Activated CD4-positive, alpha-beta T cell treated with anti-CD3 and anti-CD28 coated beads, Interleukin-2, amount 50 U/mL, for 1 hour (primary cell): ENCODE measurements around the gene TRIM49.
"Not testable (repeated sequence)": the region's sequence is repeated elsewhere in the genome, so short reads cannot be mapped to it uniquely, and the experiment has no call there.

ENCODE experiments used
- DNase-seq: peaks from one replicate; pipeline ENCODE4 v3.0.0-alpha.2; 2020

Gene TRIM49, protein sequence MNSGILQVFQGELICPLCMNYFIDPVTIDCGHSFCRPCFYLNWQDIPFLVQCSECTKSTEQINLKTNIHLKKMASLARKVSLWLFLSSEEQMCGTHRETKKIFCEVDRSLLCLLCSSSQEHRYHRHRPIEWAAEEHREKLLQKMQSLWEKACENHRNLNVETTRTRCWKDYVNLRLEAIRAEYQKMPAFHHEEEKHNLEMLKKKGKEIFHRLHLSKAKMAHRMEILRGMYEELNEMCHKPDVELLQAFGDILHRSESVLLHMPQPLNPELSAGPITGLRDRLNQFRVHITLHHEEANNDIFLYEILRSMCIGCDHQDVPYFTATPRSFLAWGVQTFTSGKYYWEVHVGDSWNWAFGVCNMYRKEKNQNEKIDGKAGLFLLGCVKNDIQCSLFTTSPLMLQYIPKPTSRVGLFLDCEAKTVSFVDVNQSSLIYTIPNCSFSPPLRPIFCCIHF

DNA sequence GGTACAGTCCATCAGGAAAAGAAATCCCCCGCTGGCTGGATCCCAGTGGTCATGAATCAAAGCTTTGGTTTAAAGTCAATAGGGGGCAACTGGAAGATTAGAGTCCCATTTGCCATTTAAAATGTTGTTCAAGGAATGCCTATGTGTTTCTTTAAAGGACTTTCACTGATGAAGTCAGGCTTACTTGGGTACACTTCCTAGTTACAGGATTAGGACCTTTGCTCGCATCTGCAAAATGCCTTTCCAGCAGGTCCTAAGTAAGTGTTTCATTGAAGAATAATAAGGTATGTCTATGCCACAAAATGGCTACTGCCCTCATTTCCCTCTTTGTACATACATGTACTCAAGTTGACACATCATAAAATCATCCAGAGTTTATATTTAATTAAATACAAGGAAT lies at the start of gene TRIM49:
TSS of gene TRIM49 (minus strand) at position 101 of the 400 bp plus-strand sequence. CDS start 4,106 bp downstream, outside the sequence.
- not testable (repeated sequence) for DNase-seq

DNA sequence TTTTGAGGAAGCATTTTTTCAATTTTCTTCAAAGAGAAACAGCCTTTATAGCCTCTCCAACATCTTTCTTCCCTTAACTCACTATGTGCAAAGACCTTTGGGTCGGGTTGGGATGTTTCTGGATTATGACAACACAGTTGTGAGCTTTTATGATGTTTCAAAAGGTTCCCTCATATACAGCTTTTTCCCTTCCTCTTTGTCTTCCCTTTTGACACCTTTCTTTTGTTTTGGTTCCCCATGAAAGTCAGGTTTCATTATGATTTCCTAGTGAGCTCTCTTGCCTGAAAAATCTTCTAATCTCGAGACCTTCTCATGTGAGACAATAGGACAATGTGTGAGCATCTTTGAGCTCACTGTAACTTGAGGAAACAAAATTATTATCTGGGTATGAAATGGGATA lies 18.3 kb upstream of the TRIM49 start:
- not testable (repeated sequence) for DNase-seq

DNA sequence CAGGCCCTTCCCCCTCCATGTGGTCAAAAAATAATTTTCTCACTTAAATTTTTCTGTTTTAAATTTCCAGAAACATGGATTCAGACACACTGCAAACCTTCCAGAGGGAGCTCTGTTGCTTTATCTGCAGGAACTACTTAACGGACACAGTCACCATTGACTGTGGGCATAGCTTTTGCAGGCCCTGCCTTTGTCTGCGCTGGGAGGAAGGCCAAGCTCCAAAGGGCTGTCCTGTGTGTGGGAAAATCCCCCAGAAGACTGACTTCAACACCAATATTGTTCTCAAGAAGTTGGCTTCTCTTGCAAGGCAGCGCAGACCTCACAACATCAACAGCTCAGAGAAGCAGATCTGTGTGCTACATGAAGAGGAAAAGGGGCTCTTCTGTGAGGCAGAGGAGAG lies 11.6 kb upstream of the TRIM49 start:
- DNase-seq: not testable (repeated sequence)

DNA sequence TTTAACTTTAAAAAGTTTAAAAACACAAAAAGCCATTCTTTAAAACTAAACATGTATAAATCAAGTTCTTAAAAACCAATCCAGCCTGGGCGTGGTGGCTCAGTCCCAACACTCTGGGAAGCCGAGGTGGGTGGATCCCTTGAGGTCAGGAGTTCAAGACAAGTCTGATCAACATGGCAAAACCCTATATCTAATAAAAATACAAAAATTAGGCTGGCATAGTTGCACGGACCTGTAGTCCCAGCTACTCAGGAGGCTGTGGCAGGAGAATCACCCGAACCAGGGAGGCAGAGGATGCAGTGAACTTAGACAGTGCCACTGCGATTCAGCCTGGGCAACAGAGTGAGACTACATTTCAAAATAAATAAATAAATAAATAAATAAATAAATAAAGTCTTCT lies 5.2 kb upstream of the TRIM49 start:
- DNase-seq: not testable (repeated sequence)

DNA sequence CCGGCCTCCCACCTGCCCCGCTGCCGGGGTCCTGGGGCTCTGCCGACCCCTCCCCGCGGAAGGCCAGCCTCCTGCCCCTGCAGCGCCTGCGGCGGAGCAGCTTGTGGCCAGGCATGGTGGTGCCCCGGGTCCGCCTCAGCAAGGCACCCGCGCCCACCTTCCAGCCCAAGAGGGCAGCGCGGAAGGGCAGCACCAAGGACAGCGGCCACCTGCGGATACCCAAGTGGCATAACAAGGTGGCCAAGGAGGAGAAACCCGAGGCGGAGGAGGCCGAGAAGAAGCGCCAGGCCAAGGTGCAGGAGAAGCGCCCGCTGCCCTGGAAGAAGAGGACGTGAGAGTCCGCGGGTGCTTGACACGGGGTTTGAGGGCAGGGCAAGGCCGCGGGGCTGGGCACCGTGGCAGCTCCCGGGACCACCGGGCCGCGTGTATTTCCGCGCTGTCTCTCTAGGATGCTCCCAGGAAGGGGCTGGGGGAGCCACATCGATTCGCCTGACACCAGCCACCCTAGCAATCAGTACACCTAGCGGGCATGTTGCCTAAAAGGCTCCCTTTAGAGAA lies 20.8 kb downstream of the TRIM49 start:
- DNase-seq: not testable (repeated sequence)

DNA sequence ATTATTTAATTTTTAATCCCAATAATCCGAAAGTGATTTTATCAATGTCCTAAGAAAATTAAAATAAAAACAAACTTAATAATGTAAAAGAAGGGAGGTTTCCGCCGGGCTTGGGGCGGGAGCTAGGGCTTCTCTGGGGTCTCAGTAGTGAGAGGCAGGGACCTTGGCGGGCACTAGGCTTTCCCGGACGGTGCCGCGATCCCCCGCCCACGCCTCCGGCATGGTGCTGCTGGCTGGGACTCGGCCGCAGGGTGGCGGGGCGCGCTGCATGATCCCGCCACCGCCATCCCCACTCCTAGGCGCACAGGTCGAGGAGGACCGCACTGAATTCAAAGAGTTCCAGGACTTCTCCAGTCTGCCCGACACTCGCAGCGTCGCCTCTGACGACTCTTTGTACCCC lies 22.6 kb downstream of the TRIM49 start:
- DNase-seq: not testable (repeated sequence)

DNA sequence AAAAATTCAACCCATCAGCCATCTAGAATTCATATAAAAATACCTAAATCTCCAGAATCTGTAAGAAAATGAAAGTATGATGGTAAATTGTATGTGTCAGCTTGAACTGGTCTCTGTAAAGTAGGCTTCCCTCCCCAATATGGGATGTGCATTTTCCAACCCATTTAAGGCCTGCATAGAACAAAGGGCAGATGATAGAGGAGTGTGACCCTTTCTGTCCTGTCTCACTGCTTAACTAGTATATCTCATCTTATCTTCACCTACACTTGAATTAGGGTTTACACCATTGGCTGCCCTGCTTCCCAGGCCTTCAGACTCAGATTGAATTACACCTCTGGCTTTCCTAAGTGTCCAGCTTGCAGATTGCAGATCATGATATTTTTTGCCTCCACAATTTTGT lies 57.6 kb downstream of the TRIM49 start:
- not testable (repeated sequence) for DNase-seq
